Liver (tissue), 3 donors: ENCODE measurements around the gene SELL.

ENCODE experiments used
- CTCF ChIP-seq: fragments of 150-350 bp; IDR thresholded peaks from 2 replicates; pipeline ENCODE4 v1.5.1; 2017; ENCODE audit warnings: improper control_type of control experiment, low read depth, low read length; ENCODE audit not compliant: missing input control
- MAX ChIP-seq: IDR thresholded peaks from 2 replicates; pipeline ENCODE4 v1.6.1; 2016; ENCODE audit warnings: antibody characterized with exemption
- RAD21 ChIP-seq, 2 donors: IDR thresholded peaks; 2 replicates each; pipeline ENCODE4 v1.6.1; 2016; ENCODE audit warnings: antibody characterized with exemption in 2 of 2, mild to moderate bottlenecking in 2 of 2
- REST ChIP-seq: IDR thresholded peaks from 2 replicates; pipeline ENCODE4 v1.6.1; 2016; ENCODE audit warnings: antibody characterized with exemption, mild to moderate bottlenecking
- TAF1 ChIP-seq: conservative IDR thresholded peaks from 2 replicates; pipeline ENCODE4 v1.6.1; 2016; ENCODE audit warnings: antibody characterized with exemption, mild to moderate bottlenecking
- ZBTB33 ChIP-seq: IDR thresholded peaks from 2 replicates; pipeline ENCODE4 v1.6.1; 2016; ENCODE audit warnings: antibody characterized with exemption
- donor health status: healthy.
- donor health status: healthy.

GRCh38 chr1:169759038-169759437, 47.6 kb upstream of the SELL start:
- TF ChIP-seq RAD21 (IDR thresholded peaks at IDR 0.05) (no peak), CTCF (no peak), ZBTB33 (no peak), MAX (no peak), TAF1 (no peak), REST (no peak)
